HCT116 (cell line): Measurements from ENCODE around the gene GARIN5A. TPM values are rescaled to one million over a fixed set of nuclear protein-coding genes. Genes with fewer than 3 reads are reported as not detected.

ENCODE experiments used
- ATAC-seq: fragments of 200-7000 bp; cut with Tn5 transposase; 2 replicates; pipeline ENCODE4 v1.9.1; 2020; ENCODE audit warnings: mild to moderate bottlenecking, moderate library complexity
- BruUV-seq: library from RNA; stranded (reverse); fragments of 400-500 nt; replicated peaks from 2 replicates; lab custom pipeline; 2021; lab: Mats Ljungman, UMichigan
- CTCF ChIA-PET: fragments of 300-600 bp; sonication (Branson Sonifier 250); formaldehyde crosslinking; loops from one replicate; lab custom pipeline; 2021; ENCODE audit warnings: antibody characterized with exemption; lab: Charles Lee
- POLR2A ChIA-PET: fragments of 300-600, 350-600 bp; sonication (Branson Sonifier 250); formaldehyde crosslinking; loops from one replicate; lab custom pipeline; 2021; ENCODE audit warnings: antibody characterized with exemption; lab: Charles Lee
- RAD21 ChIA-PET, 2 experiments: fragments of 300-600 bp; sonication (Branson Sonifier 250); formaldehyde crosslinking; loops; one replicate each; lab custom pipeline; 2023; ENCODE audit warnings: low total read pairs in 2 of 2; ENCODE audit not compliant: uncharacterized antibody in 2 of 2, unreplicated experiment in 2 of 2, low non-redundant PET in 1 of 2; lab: Charles Lee
- DNase-seq: peaks from one replicate; pipeline ENCODE4 v3.0.0-alpha.2; 2010; ENCODE audit warnings: low read depth, low spot score
- H2AFZ ChIP-seq: fragments of 200-600 bp; shearing (Covaris generic), sonication (generic); 2 replicates; pipeline ENCODE4 v1.6.1; 2017; ENCODE audit warnings: low read depth, mixed run types, mixed read lengths, antibody characterized with exemption, low read length; ENCODE audit not compliant: poor library complexity, severe bottlenecking
- H3K27ac ChIP-seq: 2 replicates; pipeline ENCODE4 v1.5.1; 2012; ENCODE audit warnings: low read depth, low read length
- H3K27me3 ChIP-seq: fragments of 200-600 bp; sonication (generic); 2 replicates; pipeline ENCODE4 v1.6.1; 2016; ENCODE audit warnings: mixed run types, low read length, mixed read lengths; ENCODE audit not compliant: insufficient read depth
- H3K36me3 ChIP-seq, 2 experiments: fragments of 200-500 bp in 1 of 2; fragments of 200-600 bp in 1 of 2; sonication (Bioruptor generic) in 1 of 2; sonication (generic) in 1 of 2; 2 replicates each; pipeline versions ENCODE4 v1.5.1 to v1.6.1; 2014 to 2016; ENCODE audit warnings: low read length in 2 of 2, inconsistent platforms in 1 of 2, mixed read lengths in 1 of 2, mixed run types in 1 of 2; ENCODE audit not compliant: insufficient read depth in 2 of 2, control insufficient read depth in 1 of 2
- H3K4me1 ChIP-seq, 2 experiments: fragments of 200-600 bp in 1 of 2; sonication (generic) in 1 of 2; 2 replicates each; pipeline versions ENCODE4 v1.5.1 to v1.6.1; 2012 to 2017; ENCODE audit warnings: low read length in 2 of 2, inconsistent platforms in 1 of 2, mild to moderate bottlenecking in 1 of 2, mixed read lengths in 1 of 2, mixed run types in 1 of 2, moderate library complexity in 1 of 2; ENCODE audit not compliant: insufficient read depth in 2 of 2, control insufficient read depth in 1 of 2
- H3K4me2 ChIP-seq: fragments of 200-600 bp; sonication (generic); 2 replicates; pipeline ENCODE4 v1.6.1; 2017; ENCODE audit warnings: mixed run types, low read length, mixed read lengths
- H3K4me3 ChIP-seq, 2 experiments: fragments of 200-600 bp in 1 of 2; sonication (generic) in 1 of 2; replicated peaks in 1 of 2; 2 replicates each; pipeline ENCODE4 v1.5.1; 2011 to 2016; ENCODE audit warnings: low read length in 2 of 2, control low read depth in 1 of 2, low read depth in 1 of 2, mild to moderate bottlenecking in 1 of 2, mixed read lengths in 1 of 2, mixed run types in 1 of 2
- H3K79me2 ChIP-seq: fragments of 200-600 bp; sonication (generic); 2 replicates; pipeline ENCODE4 v1.6.1; 2017; ENCODE audit warnings: mild to moderate bottlenecking, mixed run types, low read length, moderate library complexity, mixed read lengths; ENCODE audit not compliant: insufficient read depth
- H3K9ac ChIP-seq: fragments of 200-600 bp; sonication (generic); 2 replicates; pipeline ENCODE4 v1.6.1; 2016; ENCODE audit warnings: low read length, mixed read lengths
- H3K9me2 ChIP-seq: fragments of 200-600 bp; sonication (generic), shearing (Covaris generic); 2 replicates; pipeline ENCODE4 v1.6.1; 2017; ENCODE audit warnings: mixed run types, mild to moderate bottlenecking, moderate library complexity; ENCODE audit not compliant: insufficient read depth
- H3K9me3 ChIP-seq, 2 experiments: fragments of 200-500 bp in 1 of 2; fragments of 200-600 bp in 1 of 2; sonication (Bioruptor generic) in 1 of 2; sonication (generic) in 1 of 2; 2 replicates each; pipeline ENCODE4 v1.6.1; 2014 to 2017; ENCODE audit warnings: low read length in 2 of 2, mixed read lengths in 2 of 2, inconsistent platforms in 1 of 2, low read depth in 1 of 2, mild to moderate bottlenecking in 1 of 2, mixed run types in 1 of 2, moderate library complexity in 1 of 2; ENCODE audit not compliant: control insufficient read depth in 1 of 2, insufficient read depth in 1 of 2
- H4K20me1 ChIP-seq: fragments of 200-600 bp; sonication (generic), shearing (Covaris generic); 2 replicates; pipeline ENCODE4 v1.6.1; 2017; ENCODE audit warnings: mixed run types, mild to moderate bottlenecking, moderate library complexity; ENCODE audit not compliant: insufficient read depth
- CEBPB ChIP-seq: IDR thresholded peaks from 2 replicates; pipeline ENCODE4 v1.6.1; 2012; ENCODE audit warnings: low read depth
- EGR1 ChIP-seq: IDR thresholded peaks from 2 replicates; pipeline ENCODE4 v1.6.1; 2012; ENCODE audit warnings: low read depth
- SP1 ChIP-seq: IDR thresholded peaks from 2 replicates; pipeline ENCODE4 v1.6.1; 2012; ENCODE audit warnings: low read depth
- SRF ChIP-seq: IDR thresholded peaks from 2 replicates; pipeline ENCODE4 v1.6.1; 2012; ENCODE audit warnings: low read depth
- intact Hi-C: fragments of 100-400 bp; cut with micrococcal nuclease; formaldehyde crosslinking; loops from 2 replicates; pipeline ENCODE4 v1.10.0; 2022
- total RNA-seq: library from RNA; stranded (reverse); gene quantifications from one replicate; pipeline ENCODE4 v1.2.1, GENCODE V29; 2021; ENCODE audit not compliant: unreplicated experiment
- TF ChIP-seq, protein P1 (sequence below): IDR thresholded peaks from 2 replicates; pipeline ENCODE4 v1.6.1; 2012

GARIN5A gene
- total RNA-seq, 1 experiment from 2014 or later = 12.2 TPM

DNA sequence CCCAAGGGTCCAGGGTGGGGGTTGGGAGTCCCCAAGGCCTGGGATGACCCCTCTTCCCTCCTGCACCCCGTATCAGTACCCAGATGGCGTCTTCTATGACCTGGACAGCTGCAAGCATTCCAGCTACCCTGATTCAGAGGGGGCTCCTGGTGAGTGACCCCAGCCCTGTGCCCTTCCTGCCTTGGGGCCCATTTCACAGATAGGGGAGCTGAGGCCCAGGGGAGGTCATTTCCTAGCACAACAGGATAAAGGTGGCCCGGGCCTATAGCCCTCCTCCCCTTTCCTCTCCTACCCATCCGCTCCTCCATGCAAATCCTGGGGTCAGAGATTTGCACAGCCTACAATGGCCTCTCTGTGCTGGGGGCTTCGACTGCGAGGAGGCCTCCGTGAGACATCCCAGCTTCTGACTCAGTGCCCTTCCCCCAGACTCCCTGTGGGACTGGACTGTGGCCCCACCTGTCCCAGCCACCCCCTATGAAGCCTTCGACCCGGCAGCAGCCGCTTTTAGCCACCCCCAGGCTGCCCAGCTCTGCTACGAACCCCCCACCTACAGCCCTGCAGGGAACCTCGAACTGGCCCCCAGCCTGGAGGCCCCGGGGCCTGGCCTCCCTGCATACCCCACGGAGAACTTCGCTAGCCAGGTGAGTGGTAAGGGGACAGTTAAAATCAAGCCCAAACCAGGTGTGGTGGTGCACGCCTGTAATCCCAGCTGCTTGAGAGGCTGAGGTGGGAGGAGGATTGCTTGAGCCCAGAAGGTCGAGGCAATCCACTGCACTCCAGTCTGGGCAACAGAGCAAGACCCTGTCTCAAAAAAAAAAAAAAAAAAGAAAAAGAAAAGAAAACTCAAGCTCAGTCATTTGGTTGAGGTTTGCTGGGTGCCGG, 54.0 kb downstream of the GARIN5A start:
- ChIA-PET POLR2A (no interaction called here), CTCF (no interaction called here), RAD21 (no interaction called here)
- H3K27me3 ChIP-seq = no peaks in the 10 kb centered on the region
- H3K9me2 ChIP-seq = no peaks in the 10 kb centered on the region
- intact Hi-C loops = no loop called here
- no peak overlapping the region for H2AFZ ChIP-seq
- no peak for ATAC-seq
- no peak overlapping the region for H3K9ac ChIP-seq
- H3K4me3 ChIP-seq = no peak overlapping the region
- no TSS peak for BruUV-seq
- H3K9me3 ChIP-seq = no peaks in the 10 kb centered on the region
- no peaks in the 10 kb centered on the region for H3K36me3 ChIP-seq
- H4K20me1 ChIP-seq = no peaks in the 10 kb centered on the region
- H3K27ac ChIP-seq = no peak overlapping the region
- H3K4me2 ChIP-seq = no peak overlapping the region
- TF ChIP-seq, protein P1, sequence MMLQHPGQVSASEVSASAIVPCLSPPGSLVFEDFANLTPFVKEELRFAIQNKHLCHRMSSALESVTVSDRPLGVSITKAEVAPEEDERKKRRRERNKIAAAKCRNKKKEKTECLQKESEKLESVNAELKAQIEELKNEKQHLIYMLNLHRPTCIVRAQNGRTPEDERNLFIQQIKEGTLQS = no peak
- TF ChIP-seq SRF = no peak
- no peak for TF ChIP-seq EGR1
- no peak for TF ChIP-seq CEBPB
- no peak for DNase-seq
- no peaks in the 10 kb centered on the region for H3K4me1 ChIP-seq
- H3K79me2 ChIP-seq = no peaks in the 10 kb centered on the region

DNA sequence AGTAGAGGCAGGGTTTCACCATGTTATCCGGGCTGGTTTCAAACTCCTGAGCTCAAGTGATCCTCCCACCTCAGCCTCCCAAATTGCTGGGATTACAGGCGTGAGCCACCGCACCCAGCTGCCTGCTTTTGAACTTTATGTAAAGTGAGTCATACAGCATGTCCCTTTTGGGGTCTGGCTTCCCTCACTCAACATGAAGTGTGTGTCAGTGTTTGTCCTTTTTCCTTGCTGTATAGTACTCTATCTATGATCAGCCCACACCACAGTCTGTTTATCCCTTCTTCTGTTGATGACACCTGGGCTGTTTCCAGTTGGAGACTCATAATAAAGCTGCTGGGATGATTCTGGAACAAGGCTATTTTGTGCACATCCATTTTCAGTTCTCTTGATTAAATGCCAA, 55.8 kb downstream of the GARIN5A start:
- no peak overlapping the region for H3K9ac ChIP-seq
- RAD21 ChIA-PET = no interaction called here
- POLR2A ChIA-PET = no interaction called here
- H3K36me3 ChIP-seq = no peaks in the 10 kb centered on the region
- no peaks in the 10 kb centered on the region for H3K4me1 ChIP-seq
- ATAC-seq = no peak
- CTCF ChIA-PET = no interaction called here
- no peaks in the 10 kb centered on the region for H3K27me3 ChIP-seq
- H4K20me1 ChIP-seq = no peaks in the 10 kb centered on the region
- no TSS peak for BruUV-seq
- intact Hi-C loops = no loop called here
- no peaks in the 10 kb centered on the region for H3K9me2 ChIP-seq
- DNase-seq = no peak
- no peak overlapping the region for H3K4me2 ChIP-seq
- no peak for TF ChIP-seq SP1
- TF ChIP-seq CEBPB = no peak
- no peaks in the 10 kb centered on the region for H3K79me2 ChIP-seq
- H3K4me3 ChIP-seq = no peak overlapping the region
- H3K27ac ChIP-seq = no peak overlapping the region
- H3K9me3 ChIP-seq = no peaks in the 10 kb centered on the region
- H2AFZ ChIP-seq = no peak overlapping the region
